GM12864 (cell line): Measurements from ENCODE around the gene NIPA2.

Source experiments
- DNase-seq: peaks from one replicate; pipeline ENCODE4 v3.0.0-alpha.2; 2011; ENCODE audit warnings: low read depth
- H3K4me3 ChIP-seq: 2 replicates; pipeline ENCODE4 v1.5.1; 2011; ENCODE audit warnings: mild to moderate bottlenecking, low read depth, low read length, control low read depth
- CTCF ChIP-seq: IDR thresholded peaks from 2 replicates; pipeline ENCODE4 v1.5.1; 2011; ENCODE audit warnings: low read depth, mild to moderate bottlenecking, moderate library complexity, low read length, control low read depth, inconsistent platforms; ENCODE audit errors: missing control alignments

NIPA2 gene

GRCh38 chr15:22874966-22875365 lies 36.5 kb downstream of the NIPA2 start:
- DNase-seq: no peak
- no peak for TF ChIP-seq CTCF
- no peak overlapping the region for H3K4me3 ChIP-seq

GRCh38 chr15:22877117-22877516 lies 38.7 kb downstream of the NIPA2 start:
- DNase-seq: no peak
- no peak overlapping the region for H3K4me3 ChIP-seq
- TF ChIP-seq CTCF: no peak

- no peak overlapping the region for H3K4me3 ChIP-seq
- TF ChIP-seq CTCF: no peak
- no peak for DNase-seq
These were observed 39.1 kb downstream of the NIPA2 start for GRCh38 chr15:22877607-22878006.

GRCh38 chr15:22878103-22878502 lies 39.6 kb downstream of the NIPA2 start:
- TF ChIP-seq CTCF: no peak
- H3K4me3 ChIP-seq: no peak overlapping the region
- no peak for DNase-seq

GRCh38 chr15:22880068-22880980 lies 41.9 kb downstream of the NIPA2 start:
- TF ChIP-seq CTCF: no peak
- H3K4me3 ChIP-seq: no peak overlapping the region
- DNase-seq: no peak

- no peak for TF ChIP-seq CTCF
- DNase-seq: no peak
These were observed 42.7 kb downstream of the NIPA2 start for GRCh38 chr15:22880981-22881738.

More at GRCh38 chr15:22880981-22881738, 42.7 kb downstream of the NIPA2 start:
- H3K4me3 ChIP-seq: no peak overlapping the region
